ENCODE results near the gene KNDC1.

DNA sequence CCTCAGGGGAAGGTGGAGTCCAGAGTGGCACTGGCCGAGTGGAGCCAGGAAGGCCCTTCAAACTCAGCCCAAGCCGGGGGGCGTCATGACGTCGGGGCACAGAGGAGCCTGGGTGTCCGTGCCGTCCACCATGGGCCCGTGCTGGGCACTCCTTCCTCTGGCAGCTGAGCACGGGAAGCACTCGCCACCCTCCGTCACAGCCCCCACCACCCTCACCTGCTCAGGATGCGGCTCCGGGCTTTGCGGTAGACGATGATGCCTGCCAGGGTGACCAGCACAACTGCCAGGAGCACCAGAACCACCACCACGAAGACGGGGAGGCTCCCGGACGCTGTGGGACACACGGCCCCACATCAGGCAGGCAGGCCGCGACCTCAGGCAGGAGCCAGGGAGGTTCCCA lies 108.5 kb downstream of the KNDC1 start:
- TF ChIP-seq GATA2 (IDR thresholded peaks at IDR 0.05; ENCODE audit: low read depth, low read length) (no peak), GATA3 (IDR thresholded peaks at IDR 0.05; ENCODE audit: low read depth, low read length) (no peak)

Data from SH-SY5Y (cell line).